Hair follicle dermal papilla cell (primary cell): ENCODE measurements around the gene USH1C. TPM values are rescaled to one million over a fixed set of nuclear protein-coding genes. Genes with fewer than 3 reads are reported as not detected.

Experiments
- total RNA-seq: library from RNA; depleted of rRNA; stranded (reverse); fragments of >200 nt; gene quantifications from 2 replicates; pipeline ENCODE4 v1.2.3, GENCODE V29; 2012

USH1C gene
- not detected in 2 replicates for total RNA-seq

GRCh38 chr11:17544181-17544622, at the start of gene USH1C:
TSS of gene USH1C (minus strand) at chr11:17544416. CDS start at chr11:17544307, 109 bp downstream.

GRCh38 chr11:17547051-17547577, 2.9 kb upstream of the USH1C start, which contains the start of gene OTOG:
TSS of gene OTOG (plus strand) at chr11:17547259. CDS start at chr11:17547373, 114 bp downstream.

GRCh38 chr11:17476317-17477083, 67.7 kb downstream of the USH1C start, which contains the start of gene ABCC8:
TSS of gene ABCC8 (minus strand) at chr11:17476845. CDS start at chr11:17476776, 69 bp downstream.

Other genes starting within 250 kb of the USH1C start
- gene NCR3LG1, start 192.6 kb downstream of the USH1C start, total RNA-seq = 6.0 and 9.1 TPM in 2 replicates
- not detected in 2 replicates for gene KCNJ11, start 155.8 kb downstream of the USH1C start, total RNA-seq
- not detected in 2 replicates for gene ABCC8, start 67.6 kb downstream of the USH1C start, total RNA-seq
- gene OTOG, start 2.8 kb upstream of the USH1C start, total RNA-seq = not detected in 2 replicates
- not detected in 2 replicates for gene MYOD1, start 175.2 kb upstream of the USH1C start, total RNA-seq
- 0.16 TPM in 1 of 2 replicates, not detected in the other for gene KCNC1, start 190.4 kb upstream of the USH1C start, total RNA-seq